Ovary (tissue), 9 donors: ENCODE measurements around the gene TGFB1I1. TPM values are rescaled to one million over a fixed set of nuclear protein-coding genes. Genes with fewer than 3 reads are reported as not detected.

Source experiments
- DNase-seq, 5 donors: peaks; one replicate each; pipeline ENCODE4 v3.0.0-alpha.2; 2019 to 2020
- H3K27ac ChIP-seq, 2 donors: fragments of 200-600 bp; one replicate each; pipeline versions ENCODE4 v1.5.1 to v1.8.0; 2019 to 2022
- H3K27me3 ChIP-seq: fragments of 200-600 bp; one replicate; pipeline ENCODE4 v1.8.0; 2022
- H3K36me3 ChIP-seq: fragments of 200-600 bp; sonication (generic); one replicate; pipeline ENCODE4 v1.5.1; 2019
- H3K4me1 ChIP-seq: one replicate; pipeline ENCODE4 v1.8.1; 2013; ENCODE audit warnings: mild to moderate bottlenecking, moderate library complexity; ENCODE audit not compliant: insufficient read depth
- H3K4me3 ChIP-seq: fragments of 200-600 bp; sonication (generic); one replicate; pipeline ENCODE4 v1.5.1; 2017
- H3K9me3 ChIP-seq, 2 donors: fragments of 200-600 bp in 1 of 2; sonication (generic) in 1 of 2; one replicate each; pipeline versions ENCODE4 v1.5.1 to v1.8.1; 2013 to 2019; ENCODE audit warnings: mild to moderate bottlenecking in 1 of 2, moderate library complexity in 1 of 2
- EP300 ChIP-seq: sonication (generic); formaldehyde crosslinking; IDR thresholded peaks from one replicate; pipeline ENCODE4 v1.6.1; 2017; ENCODE audit warnings: antibody characterized with exemption
- POLR2A ChIP-seq: fragments of 450-650 bp; IDR thresholded peaks from one replicate; pipeline ENCODE4 v1.6.1; 2017; ENCODE audit warnings: antibody characterized with exemption, mild to moderate bottlenecking, moderate library complexity
- WGBS, 3 donors: extraction: QIAGEN DNeasy Blood & Tissue Kit in 1 of 3; methylation state at CpG; one replicate each; pipeline versions ENCODE4 v1.1.5 to v1.1.7; 2013 to 2017; 5-methylcytosine and 5-hydroxymethylcytosine counted together
- intact Hi-C, 4 donors: fragments of 100-400 bp; cut with DNase I; formaldehyde crosslinking; loops; one replicate each; pipeline versions ENCODE4 v1.11.0 to v1.15.1; 2022 to 2023
- polyA plus RNA-seq, 2 donors: library from polyadenylated mRNA; stranded (reverse); fragments of 200-250 nt in 1 of 2; fragments of 350-450 nt in 1 of 2; fragmentation: Illumina TruSeq in 1 of 2; extraction: RNeasy Lipid Tissue Mini Kit (QIAGEN cat#74804) in 1 of 2; gene quantifications; one replicate each; pipeline ENCODE4 v1.2.3, GENCODE V29; 2013 to 2014
- total RNA-seq, 7 donors: library from RNA; depleted of rRNA in 2 of 7; stranded (reverse); fragments of >200 nt in 2 of 7; fragmentation: NEBNext Ultra II Directional in 3 of 7; extraction: Animal tissue kit (Norgen Biotek cat#: 25700) in 3 of 7; gene quantifications; one replicate each; pipeline versions ENCODE4 v1.1.0 to v1.2.4, GENCODE V29; 2016 to 2023
- TF ChIP-seq, protein P1 (sequence below), 3 donors: fragments of 450-650 bp in 2 of 3; fragments of 200-600 bp in 1 of 3; IDR thresholded peaks; one replicate each; pipeline versions ENCODE4 v1.5.1 to v1.8.0; 2016 to 2022; ENCODE audit warnings: antibody characterized with exemption in 3 of 3, mild to moderate bottlenecking in 1 of 3
- donor health status: DM: no; HTN: no; CAD: no; lungs with moderate emphysema.
- donor health status: DM: no; HTN: no; CAD: no.
- donor health status: Bipolar disorder and iron deficiency.
- donor health status: DM: yes; HTN: yes; CAD: no.
- donor health status: DM: no; HTN: no; CAD: no.
- donor health status: DM: yes; HTN: yes; CAD: no.

Gene TGFB1I1
- total and polyA plus RNA-seq, 9 donors, result 38.0 to 216 (median 124) TPM

DNA sequence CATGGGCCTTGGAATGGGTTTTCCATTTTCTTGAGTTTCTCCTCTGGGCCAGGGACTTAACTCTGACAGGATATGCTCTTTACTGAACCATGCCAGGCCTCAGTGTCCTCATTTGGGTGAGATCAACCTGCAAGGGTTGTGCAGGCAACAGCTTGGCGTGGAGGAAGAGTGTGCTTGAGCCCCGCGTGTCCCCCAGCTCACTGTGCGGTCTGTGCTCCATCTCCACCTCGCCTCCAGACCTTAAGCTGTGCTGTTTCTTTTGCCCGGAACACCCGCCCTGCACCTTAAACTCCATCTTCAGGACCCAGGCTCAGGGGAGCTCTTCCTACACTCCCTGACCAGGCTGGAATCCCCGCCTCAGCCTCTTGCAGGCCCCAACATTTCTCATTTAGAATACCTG is 26.5 kb downstream of the TGFB1I1 start:
- no peaks in the 10 kb centered on the region for H3K27me3 ChIP-seq
- WGBS, 3 donors, result 96 to 97% (median 96%) methylated on average over 8 of the region's 8 CpGs
- intact Hi-C loops, result no loop called here
- H3K9me3 ChIP-seq, result no peaks in the 10 kb centered on the region
- H3K36me3 ChIP-seq, result no peaks in the 10 kb centered on the region
- no peak overlapping the region for H3K4me3 ChIP-seq
- TF ChIP-seq, protein P1, sequence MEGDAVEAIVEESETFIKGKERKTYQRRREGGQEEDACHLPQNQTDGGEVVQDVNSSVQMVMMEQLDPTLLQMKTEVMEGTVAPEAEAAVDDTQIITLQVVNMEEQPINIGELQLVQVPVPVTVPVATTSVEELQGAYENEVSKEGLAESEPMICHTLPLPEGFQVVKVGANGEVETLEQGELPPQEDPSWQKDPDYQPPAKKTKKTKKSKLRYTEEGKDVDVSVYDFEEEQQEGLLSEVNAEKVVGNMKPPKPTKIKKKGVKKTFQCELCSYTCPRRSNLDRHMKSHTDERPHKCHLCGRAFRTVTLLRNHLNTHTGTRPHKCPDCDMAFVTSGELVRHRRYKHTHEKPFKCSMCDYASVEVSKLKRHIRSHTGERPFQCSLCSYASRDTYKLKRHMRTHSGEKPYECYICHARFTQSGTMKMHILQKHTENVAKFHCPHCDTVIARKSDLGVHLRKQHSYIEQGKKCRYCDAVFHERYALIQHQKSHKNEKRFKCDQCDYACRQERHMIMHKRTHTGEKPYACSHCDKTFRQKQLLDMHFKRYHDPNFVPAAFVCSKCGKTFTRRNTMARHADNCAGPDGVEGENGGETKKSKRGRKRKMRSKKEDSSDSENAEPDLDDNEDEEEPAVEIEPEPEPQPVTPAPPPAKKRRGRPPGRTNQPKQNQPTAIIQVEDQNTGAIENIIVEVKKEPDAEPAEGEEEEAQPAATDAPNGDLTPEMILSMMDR (IDR thresholded peaks at IDR 0.05), result no peak
- TF ChIP-seq EP300 (no peak), POLR2A (no peak)
- no peak for DNase-seq
- no peaks in the 10 kb centered on the region for H3K4me1 ChIP-seq
- no peak overlapping the region for H3K27ac ChIP-seq

GRCh38 chr16:31499928-31500327 is 28.0 kb downstream of the TGFB1I1 start:
- no peaks in the 10 kb centered on the region for H3K4me1 ChIP-seq
- intact Hi-C loops, result loop anchor here in 1 of 4 donors (10.0 kb wide), 1 partner anchor 205 kb away; no protein-coding TSS in a partner anchor
- H3K9me3 ChIP-seq, result no peaks in the 10 kb centered on the region
- H3K27ac ChIP-seq, result no peak overlapping the region
- no peaks in the 10 kb centered on the region for H3K36me3 ChIP-seq
- no peak for DNase-seq
- TF ChIP-seq, protein P1 (IDR thresholded peaks at IDR 0.05), result no peak
- no peak for TF ChIP-seq EP300
- no peak for TF ChIP-seq POLR2A
- 88 to 98% (median 97%) methylated on average over 8 of the region's 8 CpGs for WGBS, 3 donors
- no peak overlapping the region for H3K4me3 ChIP-seq
- no peaks in the 10 kb centered on the region for H3K27me3 ChIP-seq

DNA sequence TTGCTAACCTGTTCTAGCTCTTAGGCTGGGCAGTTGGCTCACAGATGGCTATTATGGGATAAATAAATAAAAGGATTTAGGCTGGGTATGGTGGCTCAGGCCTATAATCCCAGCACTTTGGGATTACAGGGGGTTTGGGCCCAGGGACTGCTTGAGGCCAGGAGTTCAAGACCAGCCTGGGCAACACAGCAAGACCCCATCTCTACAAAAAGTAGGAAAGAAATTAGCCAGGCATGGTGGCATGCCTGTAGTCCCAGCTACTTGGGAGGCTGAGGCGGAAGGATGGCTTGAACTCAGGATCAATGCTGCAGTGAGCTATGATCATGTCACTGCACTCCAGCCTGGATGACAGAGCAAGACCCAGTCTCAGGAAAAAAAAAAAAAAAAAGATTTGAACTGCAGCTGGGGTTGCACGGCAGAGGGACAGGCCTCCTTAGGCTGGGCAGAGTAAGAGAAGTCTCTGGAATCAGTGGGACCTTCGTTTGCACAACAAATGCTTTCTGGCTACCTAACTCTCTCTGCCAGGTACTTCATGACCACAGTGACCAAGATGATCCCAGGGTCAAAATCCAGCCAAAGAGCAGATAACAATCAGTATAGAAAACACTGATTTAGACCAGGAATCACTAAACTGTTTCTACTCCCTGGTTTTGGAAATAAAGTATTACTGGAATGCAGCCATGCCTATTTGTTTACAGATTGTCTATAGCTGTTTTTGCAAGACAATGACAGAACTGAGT is 29.4 kb downstream of the TGFB1I1 start:
- Histone ChIP-seq H3K27ac (no peak overlapping the region), H3K4me1 (no peaks in the 10 kb centered on the region), H3K27me3 (no peaks in the 10 kb centered on the region), H3K36me3 (no peaks in the 10 kb centered on the region), H3K9me3 (no peaks in the 10 kb centered on the region), H3K4me3 (no peak overlapping the region)
- no peak for DNase-seq
- TF ChIP-seq EP300, result no peak
- TF ChIP-seq, protein P1 (IDR thresholded peaks at IDR 0.05), result no peak
- TF ChIP-seq POLR2A, result no peak
- WGBS, 3 donors, result 68 to 75% (median 75%) methylated on average over 3 of the region's 3 CpGs
- intact Hi-C loops, result loop anchor here in 1 of 4 donors (10.0 kb wide), 1 partner anchor 203 kb away; no protein-coding TSS in a partner anchor

GRCh38 chr16:31501966-31502348 is 30.0 kb downstream of the TGFB1I1 start:
- no peak for DNase-seq
- 61 to 81% (median 69%) methylated on average over 4 of the region's 4 CpGs for WGBS, 3 donors
- TF ChIP-seq, protein P1 (IDR thresholded peaks at IDR 0.05), result no peak
- TF ChIP-seq POLR2A (no peak), EP300 (no peak)
- Histone ChIP-seq H3K4me3 (no peak overlapping the region), H3K27me3 (no peaks in the 10 kb centered on the region), H3K4me1 (no peaks in the 10 kb centered on the region), H3K9me3 (no peaks in the 10 kb centered on the region), H3K27ac (no peak overlapping the region), H3K36me3 (no peaks in the 10 kb centered on the region)
- intact Hi-C loops, result loop anchor here in 1 of 4 donors (10.0 kb wide), 1 partner anchor 203 kb away; no protein-coding TSS in a partner anchor
